Measurements from ENCODE around the gene ILF2.
A peak's percentile ranks its signal among the peaks of the same experiment; 100 is the strongest.

Gene ILF2

DNA sequence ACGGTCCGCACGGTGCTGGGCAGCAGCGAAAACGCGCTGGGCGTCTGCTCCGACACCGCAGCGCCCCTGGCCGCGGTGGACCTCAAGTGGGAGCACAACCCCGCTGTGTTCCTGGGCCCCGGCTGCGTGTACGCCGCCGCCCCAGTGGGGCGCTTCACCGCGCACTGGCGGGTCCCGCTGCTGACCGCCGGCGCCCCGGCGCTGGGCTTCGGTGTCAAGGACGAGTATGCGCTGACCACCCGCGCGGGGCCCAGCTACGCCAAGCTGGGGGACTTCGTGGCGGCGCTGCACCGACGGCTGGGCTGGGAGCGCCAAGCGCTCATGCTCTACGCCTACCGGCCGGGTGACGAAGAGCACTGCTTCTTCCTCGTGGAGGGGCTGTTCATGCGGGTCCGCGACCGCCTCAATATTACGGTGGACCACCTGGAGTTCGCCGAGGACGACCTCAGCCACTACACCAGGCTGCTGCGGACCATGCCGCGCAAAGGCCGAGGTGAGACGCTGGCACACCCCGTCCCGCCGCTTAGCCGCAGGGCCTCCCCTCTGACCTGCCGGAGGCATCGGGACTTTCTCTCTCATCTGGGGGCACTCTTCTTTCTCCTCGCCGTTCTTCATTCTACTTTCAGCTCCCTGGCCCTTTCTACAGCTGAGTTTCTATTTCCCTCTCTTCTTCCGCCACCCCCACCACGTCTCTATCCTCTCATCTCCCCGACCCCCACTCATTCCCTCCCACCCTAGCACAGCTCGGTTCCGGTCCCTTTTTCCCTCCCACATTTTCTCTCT lies 8.7 kb upstream of the ILF2 start:
- no peak for TF ChIP-seq MAX (IDR thresholded peaks at IDR 0.05)
- peak; percentile 19; the same call in 1 of the 2 replicates for TF ChIP-seq ZBTB7A (IDR thresholded peaks at IDR 0.05; ENCODE audit: low read depth)

DNA sequence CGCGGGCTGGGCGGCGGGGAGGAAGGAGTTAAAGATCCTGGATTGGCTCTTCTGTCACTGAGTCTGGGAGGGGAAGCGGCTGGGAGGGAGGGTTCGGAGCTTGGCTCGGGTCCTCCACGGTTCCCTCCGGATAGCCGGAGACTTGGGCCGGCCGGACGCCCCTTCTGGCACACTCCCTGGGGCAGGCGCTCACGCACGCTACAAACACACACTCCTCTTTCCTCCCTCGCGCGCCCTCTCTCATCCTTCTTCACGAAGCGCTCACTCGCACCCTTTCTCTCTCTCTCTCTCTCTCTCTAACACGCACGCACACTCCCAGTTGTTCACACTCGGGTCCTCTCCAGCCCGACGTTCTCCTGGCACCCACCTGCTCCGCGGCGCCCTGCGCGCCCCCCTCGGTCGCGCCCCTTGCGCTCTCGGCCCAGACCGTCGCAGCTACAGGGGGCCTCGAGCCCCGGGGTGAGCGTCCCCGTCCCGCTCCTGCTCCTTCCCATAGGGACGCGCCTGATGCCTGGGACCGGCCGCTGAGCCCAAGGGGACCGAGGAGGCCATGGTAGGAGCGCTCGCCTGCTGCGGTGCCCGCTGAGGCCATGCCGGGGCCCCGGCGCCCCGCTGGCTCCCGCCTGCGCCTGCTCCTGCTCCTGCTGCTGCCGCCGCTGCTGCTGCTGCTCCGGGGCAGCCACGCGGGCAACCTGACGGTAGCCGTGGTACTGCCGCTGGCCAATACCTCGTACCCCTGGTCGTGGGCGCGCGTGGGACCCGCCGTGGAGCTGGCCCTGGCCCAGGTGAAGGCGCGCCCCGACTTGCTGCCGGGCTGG lies 7.9 kb upstream of the ILF2 start, which contains the start of gene NPR1:
Gene NPR1, plus strand, starts transcription at position 170 of the 818 bp plus-strand sequence. Its CDS starts 421 bp downstream, at position 591.
- TF ChIP-seq RAD21 (IDR thresholded peaks at IDR 0.05; ENCODE audit: low read depth) (no peak), FOXM1 (IDR thresholded peaks at IDR 0.05; ENCODE audit: borderline replicate concordance, low read depth) (no peak), NFIC (IDR thresholded peaks at IDR 0.05) (0 out of 2 replicates have a peak, but pooled peaks have one; percentile 21), ZBTB7A (IDR thresholded peaks at IDR 0.05; ENCODE audit: low read depth) (peak; percentile 58), YY1 (IDR thresholded peaks at IDR 0.05; ENCODE audit: low read depth) (no peak; the same call in 1 of the 2 replicates), MAX (IDR thresholded peaks at IDR 0.05) (peak; percentile 88)

- TF ChIP-seq RAD21 (IDR thresholded peaks at IDR 0.05; ENCODE audit: low read depth), result peak; percentile 94
- TF ChIP-seq MAX (IDR thresholded peaks at IDR 0.05), result no peak
- no peak for TF ChIP-seq CEBPB (IDR thresholded peaks at IDR 0.05)
- peak; percentile 85; the same call in 1 of the 2 replicates for TF ChIP-seq ZBTB7A (IDR thresholded peaks at IDR 0.05; ENCODE audit: low read depth)
- TF ChIP-seq, protein P1, sequence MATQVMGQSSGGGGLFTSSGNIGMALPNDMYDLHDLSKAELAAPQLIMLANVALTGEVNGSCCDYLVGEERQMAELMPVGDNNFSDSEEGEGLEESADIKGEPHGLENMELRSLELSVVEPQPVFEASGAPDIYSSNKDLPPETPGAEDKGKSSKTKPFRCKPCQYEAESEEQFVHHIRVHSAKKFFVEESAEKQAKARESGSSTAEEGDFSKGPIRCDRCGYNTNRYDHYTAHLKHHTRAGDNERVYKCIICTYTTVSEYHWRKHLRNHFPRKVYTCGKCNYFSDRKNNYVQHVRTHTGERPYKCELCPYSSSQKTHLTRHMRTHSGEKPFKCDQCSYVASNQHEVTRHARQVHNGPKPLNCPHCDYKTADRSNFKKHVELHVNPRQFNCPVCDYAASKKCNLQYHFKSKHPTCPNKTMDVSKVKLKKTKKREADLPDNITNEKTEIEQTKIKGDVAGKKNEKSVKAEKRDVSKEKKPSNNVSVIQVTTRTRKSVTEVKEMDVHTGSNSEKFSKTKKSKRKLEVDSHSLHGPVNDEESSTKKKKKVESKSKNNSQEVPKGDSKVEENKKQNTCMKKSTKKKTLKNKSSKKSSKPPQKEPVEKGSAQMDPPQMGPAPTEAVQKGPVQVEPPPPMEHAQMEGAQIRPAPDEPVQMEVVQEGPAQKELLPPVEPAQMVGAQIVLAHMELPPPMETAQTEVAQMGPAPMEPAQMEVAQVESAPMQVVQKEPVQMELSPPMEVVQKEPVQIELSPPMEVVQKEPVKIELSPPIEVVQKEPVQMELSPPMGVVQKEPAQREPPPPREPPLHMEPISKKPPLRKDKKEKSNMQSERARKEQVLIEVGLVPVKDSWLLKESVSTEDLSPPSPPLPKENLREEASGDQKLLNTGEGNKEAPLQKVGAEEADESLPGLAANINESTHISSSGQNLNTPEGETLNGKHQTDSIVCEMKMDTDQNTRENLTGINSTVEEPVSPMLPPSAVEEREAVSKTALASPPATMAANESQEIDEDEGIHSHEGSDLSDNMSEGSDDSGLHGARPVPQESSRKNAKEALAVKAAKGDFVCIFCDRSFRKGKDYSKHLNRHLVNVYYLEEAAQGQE (IDR thresholded peaks at IDR 0.05; ENCODE audit: low read depth), result no peak
- TF ChIP-seq EGR1 (IDR thresholded peaks at IDR 0.05), result no peak
- TF ChIP-seq FOXM1 (IDR thresholded peaks at IDR 0.05; ENCODE audit: borderline replicate concordance, low read depth), result no peak
These were observed 7.1 kb upstream of the ILF2 start for GRCh38 chr1:153677718-153678518.

DNA sequence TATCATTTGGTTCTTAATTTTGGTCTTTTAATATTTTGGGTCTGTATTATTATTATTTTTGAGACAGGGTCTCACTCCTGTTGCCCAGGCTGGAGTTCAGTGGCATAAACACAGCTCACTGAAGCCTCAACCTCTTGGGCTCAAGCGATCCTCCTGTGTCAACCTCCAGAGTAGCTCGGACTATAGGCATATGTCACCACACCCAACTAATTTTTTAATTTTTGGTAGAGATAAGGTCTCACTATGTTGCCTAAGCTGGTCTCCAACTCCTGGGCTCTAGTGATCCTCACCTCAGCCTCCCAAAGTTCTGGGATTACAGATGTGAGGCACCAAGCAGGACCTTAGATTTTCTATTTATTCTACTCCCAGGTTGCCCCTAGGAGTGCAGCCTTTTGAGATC lies 2.7 kb upstream of the ILF2 start:
- TF ChIP-seq EGR1 (IDR thresholded peaks at IDR 0.05) (no peak), YY1 (IDR thresholded peaks at IDR 0.05; ENCODE audit: low read depth) (no peak), ZBTB7A (IDR thresholded peaks at IDR 0.05; ENCODE audit: low read depth) (no peak), FOXM1 (IDR thresholded peaks at IDR 0.05; ENCODE audit: borderline replicate concordance, low read depth) (no peak), MAX (IDR thresholded peaks at IDR 0.05) (no peak), TAF1 (IDR thresholded peaks at IDR 0.05; ENCODE audit: low read depth) (no peak), RAD21 (IDR thresholded peaks at IDR 0.05; ENCODE audit: low read depth) (no peak), EP300 (IDR thresholded peaks at IDR 0.05; ENCODE audit: borderline replicate concordance) (no peak), CEBPB (IDR thresholded peaks at IDR 0.05) (no peak), NFIC (IDR thresholded peaks at IDR 0.05) (no peak), TEAD4 (IDR thresholded peaks at IDR 0.05) (no peak), CREB1 (IDR thresholded peaks at IDR 0.05; ENCODE audit: low read depth) (no peak), TCF12 (IDR thresholded peaks at IDR 0.05; ENCODE audit: low read depth) (no peak)
- TF ChIP-seq, protein P1 (IDR thresholded peaks at IDR 0.05; ENCODE audit: low read depth), result no peak
- TF ChIP-seq, protein P2, sequence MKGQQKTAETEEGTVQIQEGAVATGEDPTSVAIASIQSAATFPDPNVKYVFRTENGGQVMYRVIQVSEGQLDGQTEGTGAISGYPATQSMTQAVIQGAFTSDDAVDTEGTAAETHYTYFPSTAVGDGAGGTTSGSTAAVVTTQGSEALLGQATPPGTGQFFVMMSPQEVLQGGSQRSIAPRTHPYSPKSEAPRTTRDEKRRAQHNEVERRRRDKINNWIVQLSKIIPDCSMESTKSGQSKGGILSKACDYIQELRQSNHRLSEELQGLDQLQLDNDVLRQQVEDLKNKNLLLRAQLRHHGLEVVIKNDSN (IDR thresholded peaks at IDR 0.05), result no peak

GRCh38 chr1:153670257-153670858 lies 435 bp downstream of the ILF2 start:
- TF ChIP-seq ZBTB7A (IDR thresholded peaks at IDR 0.05; ENCODE audit: low read depth) (no peak), TEAD4 (IDR thresholded peaks at IDR 0.05) (no peak), CEBPB (IDR thresholded peaks at IDR 0.05) (no peak), RAD21 (IDR thresholded peaks at IDR 0.05; ENCODE audit: low read depth) (no peak), FOXM1 (IDR thresholded peaks at IDR 0.05; ENCODE audit: borderline replicate concordance, low read depth) (no peak), MAX (IDR thresholded peaks at IDR 0.05) (no peak), TCF12 (IDR thresholded peaks at IDR 0.05; ENCODE audit: low read depth) (no peak)
- TF ChIP-seq, protein P1 (IDR thresholded peaks at IDR 0.05; ENCODE audit: low read depth), result no peak
